Thoracic aorta (tissue), 2 donors: ENCODE measurements around the gene LGALS9. TPM values are rescaled to one million over a fixed set of nuclear protein-coding genes. Genes with fewer than 3 reads are reported as not detected.
"Not testable (repeated sequence)": the region's sequence is repeated elsewhere in the genome, so short reads cannot be mapped to it uniquely, and the experiment has no call there.

ENCODE experiments used
- ATAC-seq: fragments of 150-250 bp; one replicate; pipeline ENCODE4 v1.8.0; 2017; ENCODE audit warnings: low read depth; ENCODE audit not compliant: insufficient number of reproducible peaks, low FRiP score
- DNase-seq: peaks from one replicate; pipeline ENCODE4 v3.0.0-alpha.2; 2020; ENCODE audit warnings: low spot score
- H3K27ac ChIP-seq, 2 donors: fragments of 200-600 bp; sonication (generic); 1 replicate in 1 of 2; 2 replicates in 1 of 2; pipeline ENCODE4 v1.5.1; 2016; ENCODE audit warnings: mild to moderate bottlenecking in 2 of 2, moderate library complexity in 2 of 2
- H3K27me3 ChIP-seq: fragments of 200-600 bp; sonication (generic); replicated peaks from 2 replicates; pipeline ENCODE4 v1.6.0; 2016; ENCODE audit warnings: mild to moderate bottlenecking; ENCODE audit not compliant: insufficient read depth
- H3K36me3 ChIP-seq: fragments of 200-600 bp; sonication (generic); one replicate; pipeline ENCODE4 v1.5.1; 2016
- H3K4me1 ChIP-seq, 2 donors: fragments of 200-600 bp; sonication (generic); 1 replicate in 1 of 2; 2 replicates in 1 of 2; pipeline versions ENCODE4 v1.5.1 to v1.6.0; 2016; ENCODE audit warnings: low read depth in 2 of 2, mild to moderate bottlenecking in 1 of 2; ENCODE audit not compliant: control insufficient read depth in 1 of 2
- H3K4me3 ChIP-seq: fragments of 200-600 bp; sonication (generic); 2 replicates; pipeline ENCODE4 v1.5.1; 2016; ENCODE audit warnings: mild to moderate bottlenecking
- H3K9me3 ChIP-seq: fragments of 200-600 bp; sonication (generic); 2 replicates; pipeline ENCODE4 v1.5.1; 2016
- total RNA-seq, 2 donors: library from RNA; depleted of rRNA; stranded (reverse); fragments of >200 nt; gene quantifications; one replicate each; pipeline versions ENCODE4 v1.1.0 to v1.2.3, GENCODE V29; 2016
- TF ChIP-seq, protein P1 (sequence below): fragments of 200-600 bp; sonication (generic); IDR thresholded peaks from one replicate; pipeline ENCODE4 v1.5.1; 2019; ENCODE audit warnings: antibody characterized with exemption

The LGALS9 gene
- total RNA-seq, 2 donors from 2014 or later = 34.8 to 77.4 TPM

DNA sequence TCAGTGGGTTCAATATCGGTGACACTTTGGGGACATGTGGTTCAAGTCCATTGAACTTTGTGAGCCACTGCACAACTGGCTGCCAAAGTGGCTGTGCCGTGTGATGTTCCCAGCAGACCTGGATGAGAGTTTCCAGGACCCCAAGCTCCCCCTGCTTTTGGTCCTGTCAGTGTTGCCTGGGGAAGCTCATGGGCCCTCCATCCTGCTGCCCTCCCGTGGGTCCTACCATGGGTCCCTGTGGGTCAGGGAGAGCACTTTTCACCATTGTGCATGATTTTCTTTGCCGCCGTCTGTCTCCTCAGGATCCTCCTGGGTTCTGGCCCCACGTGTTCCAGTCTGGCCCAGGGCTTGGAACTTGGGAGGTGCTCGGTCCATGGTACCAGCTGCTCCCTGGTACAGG is 38.1 kb downstream of the LGALS9 start:
- TF ChIP-seq, protein P1, sequence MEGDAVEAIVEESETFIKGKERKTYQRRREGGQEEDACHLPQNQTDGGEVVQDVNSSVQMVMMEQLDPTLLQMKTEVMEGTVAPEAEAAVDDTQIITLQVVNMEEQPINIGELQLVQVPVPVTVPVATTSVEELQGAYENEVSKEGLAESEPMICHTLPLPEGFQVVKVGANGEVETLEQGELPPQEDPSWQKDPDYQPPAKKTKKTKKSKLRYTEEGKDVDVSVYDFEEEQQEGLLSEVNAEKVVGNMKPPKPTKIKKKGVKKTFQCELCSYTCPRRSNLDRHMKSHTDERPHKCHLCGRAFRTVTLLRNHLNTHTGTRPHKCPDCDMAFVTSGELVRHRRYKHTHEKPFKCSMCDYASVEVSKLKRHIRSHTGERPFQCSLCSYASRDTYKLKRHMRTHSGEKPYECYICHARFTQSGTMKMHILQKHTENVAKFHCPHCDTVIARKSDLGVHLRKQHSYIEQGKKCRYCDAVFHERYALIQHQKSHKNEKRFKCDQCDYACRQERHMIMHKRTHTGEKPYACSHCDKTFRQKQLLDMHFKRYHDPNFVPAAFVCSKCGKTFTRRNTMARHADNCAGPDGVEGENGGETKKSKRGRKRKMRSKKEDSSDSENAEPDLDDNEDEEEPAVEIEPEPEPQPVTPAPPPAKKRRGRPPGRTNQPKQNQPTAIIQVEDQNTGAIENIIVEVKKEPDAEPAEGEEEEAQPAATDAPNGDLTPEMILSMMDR = no peak
- no peak overlapping the region for H3K4me3 ChIP-seq
- ATAC-seq (no peak), DNase-seq (no peak)
- no peak overlapping the region for H3K27ac ChIP-seq
- no peaks in the 10 kb centered on the region for H3K4me1 ChIP-seq
- no peaks in the 10 kb centered on the region for H3K36me3 ChIP-seq
- H3K9me3 ChIP-seq = no peaks in the 10 kb centered on the region
- H3K27me3 ChIP-seq = no peaks in the 10 kb centered on the region

DNA sequence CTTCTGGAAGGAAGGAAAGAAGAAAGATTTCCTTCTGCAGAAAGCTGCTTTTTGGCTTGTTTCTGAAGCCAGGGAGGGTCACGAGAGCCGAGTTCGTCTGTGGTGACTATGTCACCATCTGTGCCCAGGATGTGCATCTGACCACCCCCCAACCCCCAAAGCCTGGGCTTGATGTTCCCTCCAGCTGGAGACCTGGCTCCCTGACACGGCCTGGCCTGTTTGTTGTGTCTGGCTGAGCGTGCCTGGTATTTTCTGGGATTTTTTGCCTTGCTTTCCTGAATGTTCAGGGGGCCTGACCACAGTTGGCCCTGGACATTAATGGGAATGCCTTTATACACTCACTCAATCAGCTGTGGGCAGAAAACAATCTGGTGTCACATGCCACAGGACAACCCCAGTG is 38.9 kb downstream of the LGALS9 start:
- H3K9me3 ChIP-seq = no peaks in the 10 kb centered on the region
- DNase-seq (no peak), ATAC-seq (no peak)
- H3K36me3 ChIP-seq = no peaks in the 10 kb centered on the region
- TF ChIP-seq, protein P1 = no peak
- H3K4me3 ChIP-seq = no peak overlapping the region
- no peaks in the 10 kb centered on the region for H3K4me1 ChIP-seq
- H3K27me3 ChIP-seq = no peaks in the 10 kb centered on the region
- no peak overlapping the region for H3K27ac ChIP-seq

DNA sequence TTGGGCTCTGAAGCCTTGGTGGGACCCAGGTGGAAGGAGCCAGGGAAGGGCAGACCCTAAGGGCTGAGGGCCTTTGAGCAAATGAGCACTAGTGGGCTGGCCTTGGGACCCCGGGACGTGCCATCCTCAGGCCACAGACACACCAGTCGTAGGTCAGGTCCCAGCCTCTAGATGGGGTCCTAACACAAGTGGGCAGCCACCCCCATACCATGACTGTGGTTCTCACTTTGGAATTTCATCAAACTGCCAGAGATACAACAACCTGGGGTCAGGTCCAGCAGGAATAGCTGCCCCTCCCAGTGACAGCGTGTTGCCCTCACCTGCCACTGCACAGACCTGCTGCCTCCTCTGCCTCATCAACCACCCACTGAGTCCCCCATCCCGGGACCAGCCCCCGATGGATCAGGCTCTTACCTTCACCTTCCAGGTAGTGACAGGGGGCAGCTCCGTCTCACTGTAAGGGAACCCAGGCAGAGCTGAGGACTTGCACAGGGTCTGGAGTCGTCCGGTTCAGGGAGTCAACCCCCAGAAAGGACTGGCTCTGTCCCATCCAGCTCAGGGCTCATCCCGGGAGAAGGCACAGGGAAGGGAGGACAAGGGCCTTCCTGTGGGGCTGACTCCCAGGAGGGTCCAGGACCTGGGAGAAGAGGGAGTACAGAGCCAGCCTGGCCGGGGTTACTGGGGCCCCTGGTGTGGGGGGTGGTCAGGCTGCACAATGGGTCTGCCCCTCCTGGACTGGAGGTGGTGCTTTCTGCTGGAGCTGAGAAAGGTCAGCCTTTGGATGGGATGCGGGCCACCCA is 40.0 kb downstream of the LGALS9 start:
- Histone ChIP-seq H3K27me3 (no peaks in the 10 kb centered on the region), H3K9me3 (no peaks in the 10 kb centered on the region), H3K36me3 (no peaks in the 10 kb centered on the region), H3K4me3 (no peak overlapping the region), H3K4me1 (no peaks in the 10 kb centered on the region), H3K27ac (no peak overlapping the region)
- ATAC-seq = no peak
- TF ChIP-seq, protein P1 = no peak
- no peak for DNase-seq

DNA sequence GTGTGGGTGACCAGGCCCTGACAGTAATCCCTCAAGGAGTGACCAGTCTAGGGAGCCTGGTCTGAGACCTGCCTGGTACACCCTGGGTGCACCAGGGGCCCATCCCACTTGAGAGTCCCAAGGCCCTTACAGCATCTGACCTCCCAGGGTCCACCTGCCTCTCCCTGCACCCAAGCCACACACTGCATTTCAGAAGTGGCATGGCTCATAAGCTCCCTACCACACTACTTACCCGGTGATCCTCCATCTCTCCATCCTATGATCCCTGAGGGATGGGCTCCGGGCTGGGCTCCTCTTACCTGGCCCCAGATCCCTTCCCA is 40.6 kb downstream of the LGALS9 start:
- Histone ChIP-seq H3K4me3 (no peak overlapping the region), H3K9me3 (no peaks in the 10 kb centered on the region), H3K36me3 (no peaks in the 10 kb centered on the region), H3K27me3 (no peaks in the 10 kb centered on the region), H3K4me1 (no peaks in the 10 kb centered on the region), H3K27ac (no peak overlapping the region)
- TF ChIP-seq, protein P1 = no peak
- DNase-seq (no peak), ATAC-seq (no peak)

DNA sequence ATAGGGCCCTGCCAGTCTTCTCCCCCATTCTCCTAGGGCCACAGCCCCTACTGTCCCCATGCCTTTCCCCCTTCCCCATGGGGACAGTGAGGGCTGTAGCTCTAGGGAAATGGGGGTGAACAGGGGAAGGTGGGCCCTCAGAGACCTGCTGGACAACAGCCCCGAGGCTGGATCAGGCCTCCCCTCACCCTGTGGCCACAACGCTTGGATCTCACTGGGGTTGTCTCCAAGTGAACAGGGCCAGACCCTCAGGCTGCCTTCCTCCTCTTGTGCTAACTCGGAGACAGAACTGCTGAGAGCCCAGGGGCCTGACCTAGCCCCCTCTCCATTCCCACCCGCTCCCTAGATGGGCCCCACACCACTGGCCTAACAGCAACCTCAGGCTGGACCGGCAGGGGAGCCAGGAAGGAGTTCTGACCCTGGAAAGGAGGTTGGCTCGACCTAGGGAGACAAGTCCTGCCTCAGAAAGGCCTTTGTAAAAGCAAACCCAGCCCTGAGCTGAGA is 41.0 kb downstream of the LGALS9 start:
- H3K4me1 ChIP-seq, H3K4me3 ChIP-seq, H3K27ac ChIP-seq, H3K36me3 ChIP-seq, H3K9me3 ChIP-seq, DNase-seq, ATAC-seq, H3K27me3 ChIP-seq: not testable (repeated sequence)

DNA sequence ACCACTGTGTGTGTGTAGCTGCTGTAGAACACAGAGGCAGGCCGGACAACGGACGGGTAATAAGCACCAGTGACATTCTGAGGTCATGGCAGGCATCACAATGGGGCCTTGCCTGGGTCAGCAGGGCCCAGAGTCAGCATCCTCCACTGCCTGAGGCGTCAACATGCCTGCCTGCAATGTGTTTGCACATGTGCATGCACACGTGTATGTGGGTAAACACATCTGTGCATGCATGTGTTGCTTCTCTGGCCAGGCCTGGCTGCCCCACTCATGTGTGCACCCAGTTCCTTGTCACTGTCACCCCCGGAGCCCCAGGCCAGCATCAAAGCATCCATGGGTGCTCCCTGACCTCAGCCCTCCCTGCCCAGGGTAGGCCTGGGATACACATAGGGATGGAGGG is 43.3 kb downstream of the LGALS9 start:
- H3K4me3 ChIP-seq = no peak overlapping the region
- no peaks in the 10 kb centered on the region for H3K9me3 ChIP-seq
- DNase-seq (no peak), ATAC-seq (no peak)
- TF ChIP-seq, protein P1 = no peak
- H3K27ac ChIP-seq = no peak overlapping the region
- H3K36me3 ChIP-seq = no peaks in the 10 kb centered on the region
- no peaks in the 10 kb centered on the region for H3K4me1 ChIP-seq
- no peaks in the 10 kb centered on the region for H3K27me3 ChIP-seq
